NCI-H226 (cell line): ENCODE data around the gene ATG7.
"Not testable (repeated sequence)": the region's sequence is repeated elsewhere in the genome, so short reads cannot be mapped to it uniquely, and the experiment has no call there.

Experiments
- DNase-seq: peaks from one replicate; pipeline ENCODE4 v3.0.0-alpha.2; 2015

ATG7 gene

DNA sequence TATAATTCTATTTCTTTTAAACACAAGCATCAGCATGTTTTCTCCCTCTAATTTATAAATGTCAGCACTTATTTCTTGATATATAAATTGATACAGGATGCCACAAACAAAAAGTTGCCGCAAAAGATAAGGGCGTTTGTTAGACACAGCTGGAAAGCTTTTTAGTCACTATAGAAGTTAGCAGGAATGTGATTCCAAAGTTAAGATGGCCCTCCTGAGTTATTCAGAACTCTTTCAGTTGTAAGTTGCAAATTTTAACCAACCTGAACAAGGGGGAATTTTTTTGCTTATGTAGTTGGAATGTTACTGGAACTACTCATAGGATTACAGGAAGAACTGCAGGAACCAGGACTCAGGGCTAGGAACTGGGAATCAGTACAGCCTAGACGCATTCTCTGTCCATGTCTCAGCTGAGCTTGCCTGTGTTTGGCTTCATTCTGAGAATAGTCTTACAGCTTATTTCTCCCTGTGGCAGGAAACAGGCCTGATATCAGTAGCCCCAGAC, 205.3 kb downstream of the ATG7 start:
- peak; percentile 92 for DNase-seq

DNA sequence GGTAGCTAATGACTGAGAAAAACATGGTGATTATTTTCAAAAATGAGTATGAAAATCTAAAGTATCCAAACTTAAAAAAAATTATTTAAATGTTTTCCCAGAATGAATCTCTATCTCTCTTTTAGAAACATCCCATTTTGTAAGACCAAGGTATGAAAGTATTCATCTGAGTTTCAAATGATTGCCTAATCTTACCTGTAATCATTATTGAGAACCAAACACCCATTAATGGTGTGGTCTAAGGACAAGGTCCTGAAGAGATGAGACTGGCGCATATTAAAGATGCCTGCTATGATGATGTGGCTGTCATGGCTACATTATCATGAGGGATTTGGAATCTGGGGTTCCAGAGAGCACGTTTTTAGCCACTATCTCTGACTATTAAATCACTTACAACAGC, 206.0 kb downstream of the ATG7 start:
- DNase-seq: no peak

DNA sequence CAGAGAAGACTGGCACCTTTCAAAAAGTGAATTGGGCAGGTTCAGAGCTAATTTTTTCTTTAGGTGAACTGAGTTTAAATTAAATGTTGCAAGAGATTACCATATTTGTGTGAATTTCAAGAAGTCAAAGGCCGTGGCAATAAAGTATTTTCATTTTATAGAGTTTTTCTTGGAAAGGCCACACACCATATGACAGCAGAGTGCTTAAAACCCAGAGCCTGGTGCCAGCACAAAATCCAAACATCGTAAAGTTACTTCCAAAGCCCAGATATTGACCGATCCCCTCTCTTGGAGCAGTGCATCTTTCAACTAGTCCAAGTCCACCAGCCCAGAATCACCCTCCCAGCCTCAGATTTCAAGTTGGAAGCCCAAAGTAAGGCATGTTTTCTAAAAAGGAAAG, 207.0 kb downstream of the ATG7 start:
- DNase-seq: no peak

- DNase-seq: no peak
Measured at GRCh38 chr3:11480663-11481298, 208.6 kb downstream of the ATG7 start.

GRCh38 chr3:11481556-11481955, 209.4 kb downstream of the ATG7 start:
- no peak for DNase-seq

- DNase-seq: no peak
Measured at GRCh38 chr3:11482021-11482420, 209.8 kb downstream of the ATG7 start.

DNA sequence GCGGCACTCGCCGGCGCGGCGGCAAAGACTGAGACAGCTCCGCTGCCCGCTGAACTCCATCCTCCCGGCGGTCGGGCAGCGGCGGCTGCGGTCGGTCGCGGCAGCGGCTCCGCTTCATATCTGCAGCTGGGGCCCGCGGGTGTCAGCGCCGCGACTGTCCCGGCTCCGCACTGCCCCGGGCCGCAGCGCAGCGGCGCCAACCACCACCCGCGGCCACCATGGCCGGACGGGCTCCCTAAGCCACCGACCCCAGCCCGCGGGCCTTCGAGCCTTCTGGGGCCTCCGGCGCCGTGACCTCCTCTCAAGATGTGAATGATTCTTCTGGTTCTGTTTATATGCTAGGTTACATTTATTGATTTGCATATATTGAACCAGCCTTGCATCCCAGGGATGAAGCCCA, 216.2 kb downstream of the ATG7 start:
- DNase-seq: not testable (repeated sequence)

- DNase-seq: no peak
Measured at GRCh38 chr3:11494131-11494916, 222.1 kb downstream of the ATG7 start.

DNA sequence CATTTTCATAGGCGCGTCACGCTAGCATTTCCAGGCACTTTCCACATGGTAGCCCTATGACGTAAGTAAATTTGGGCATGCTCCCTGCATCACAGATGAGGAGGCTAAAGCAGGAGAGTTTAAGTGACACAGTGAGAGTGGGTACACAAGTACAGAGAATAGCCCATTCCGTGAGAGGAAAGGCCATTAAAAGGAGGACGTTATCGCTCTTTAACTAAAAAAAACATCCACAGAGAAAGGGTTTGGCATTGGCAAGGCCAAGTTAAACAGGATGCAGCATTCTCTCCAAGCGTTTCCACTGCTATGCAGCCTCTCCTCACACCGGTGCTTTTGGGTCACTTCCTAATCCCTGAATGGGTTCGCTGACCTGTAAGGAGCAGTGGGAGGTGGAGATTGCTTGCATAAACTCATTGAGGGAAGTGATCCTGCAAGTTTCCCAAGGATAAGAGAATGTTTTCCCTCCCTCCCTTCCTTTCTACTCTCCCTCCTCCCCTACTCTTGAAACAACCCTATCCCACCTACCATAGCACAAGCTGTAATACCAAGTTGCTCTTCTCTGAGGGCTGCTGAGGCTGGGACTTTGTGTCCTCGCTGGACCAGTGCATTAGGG, 223.9 kb downstream of the ATG7 start:
- DNase-seq: peak; percentile 30

GRCh38 chr3:11498177-11498576, 226.0 kb downstream of the ATG7 start:
- no peak for DNase-seq

- DNase-seq: peak; percentile 68
Measured at GRCh38 chr3:11498646-11499045, 226.4 kb downstream of the ATG7 start.

DNA sequence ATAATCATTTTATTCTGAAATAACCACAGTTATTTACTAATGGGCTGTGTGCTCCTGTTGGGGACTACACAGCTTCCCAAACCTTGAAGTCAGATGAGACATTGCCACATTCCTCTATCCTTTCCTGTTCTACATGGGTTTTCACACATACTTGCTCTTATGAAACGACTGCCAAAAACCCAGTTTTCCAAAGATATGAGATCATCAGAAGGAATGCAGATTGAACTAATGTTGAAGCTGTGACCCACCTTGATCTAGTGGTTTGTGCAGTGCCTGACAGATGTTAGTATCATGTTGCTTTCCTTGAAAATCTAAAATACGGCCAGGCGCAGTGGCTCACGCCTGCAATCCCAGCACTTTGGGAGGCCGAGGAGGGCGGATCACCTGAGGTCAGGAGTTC, 226.9 kb downstream of the ATG7 start:
- DNase-seq: peak; percentile 97

DNA sequence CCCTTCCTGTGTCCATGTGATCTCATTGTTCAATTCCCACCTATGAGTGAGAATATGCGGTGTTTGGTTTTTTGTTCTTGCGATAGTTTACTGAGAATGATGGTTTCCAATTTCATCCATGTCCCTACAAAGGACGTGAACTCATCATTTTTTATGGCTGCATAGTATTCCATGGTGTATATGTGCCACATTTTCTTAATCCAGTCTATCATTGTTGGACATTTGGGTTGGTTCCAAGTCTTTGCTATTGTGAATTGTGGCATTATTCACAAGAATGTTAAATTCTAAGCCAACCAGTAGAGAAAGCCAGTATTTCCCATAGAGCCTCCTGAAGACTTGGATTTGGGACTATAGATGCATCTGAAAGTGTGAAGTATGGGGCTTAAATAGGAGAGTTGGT, 230.2 kb downstream of the ATG7 start:
- not testable (repeated sequence) for DNase-seq

DNA sequence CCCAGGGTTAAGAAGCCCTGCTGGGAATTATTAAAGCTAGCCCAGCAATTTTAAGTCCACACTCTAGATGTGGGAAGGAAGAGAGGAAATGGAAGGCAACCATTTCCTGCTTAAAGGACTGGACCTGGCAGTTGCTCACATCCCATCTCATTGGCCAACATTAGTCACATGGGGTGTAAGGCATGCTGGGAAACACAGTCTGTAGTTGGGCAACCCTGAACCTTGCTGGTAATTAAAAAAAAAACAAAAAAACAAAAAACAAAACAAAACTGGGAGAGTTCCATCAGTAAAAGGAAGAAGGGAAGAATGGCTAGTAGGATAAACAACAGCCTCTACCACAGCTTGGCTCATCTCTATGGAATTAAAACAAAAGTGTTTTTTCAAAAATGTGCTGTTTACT, 235.5 kb downstream of the ATG7 start:
- DNase-seq: no peak

DNA sequence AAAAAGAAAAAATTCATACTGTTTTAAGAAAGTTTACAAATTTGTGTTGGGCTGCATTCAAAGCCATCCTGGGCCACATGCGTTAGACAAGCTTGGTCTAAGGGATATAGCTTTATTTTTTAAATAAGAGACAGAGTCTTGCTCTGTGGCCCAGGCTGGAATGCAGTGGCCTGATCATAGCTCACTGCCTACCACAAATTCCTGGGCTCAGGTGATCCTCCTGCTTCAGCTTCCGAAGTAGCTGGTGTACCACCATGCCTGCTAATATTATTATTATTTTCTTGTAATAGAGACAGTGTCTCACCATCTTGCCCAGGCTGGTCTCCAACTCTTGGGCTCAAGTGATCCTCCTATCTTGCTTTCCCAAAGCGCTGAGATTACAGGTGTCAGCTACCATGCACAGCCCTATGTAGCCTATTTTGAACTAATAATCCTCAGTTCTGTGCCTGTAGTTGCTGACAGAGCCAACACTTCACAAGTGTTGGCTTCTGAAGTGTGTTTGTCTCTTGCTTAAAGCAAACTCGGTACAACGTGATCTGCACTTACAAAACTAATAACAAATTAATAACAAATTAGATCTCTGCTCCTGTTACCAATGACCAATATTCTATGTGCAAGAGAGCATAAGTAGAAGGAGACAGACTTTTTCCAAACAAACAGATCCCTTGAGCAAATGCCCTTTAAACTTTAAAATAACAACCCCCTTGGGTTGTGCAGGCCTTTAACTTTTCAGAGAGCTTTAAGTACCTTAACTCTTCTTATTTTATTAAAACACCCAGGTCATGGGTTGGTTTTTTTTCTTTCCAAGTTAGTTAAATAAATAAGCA, 236.4 kb downstream of the ATG7 start:
- no peak for DNase-seq

DNA sequence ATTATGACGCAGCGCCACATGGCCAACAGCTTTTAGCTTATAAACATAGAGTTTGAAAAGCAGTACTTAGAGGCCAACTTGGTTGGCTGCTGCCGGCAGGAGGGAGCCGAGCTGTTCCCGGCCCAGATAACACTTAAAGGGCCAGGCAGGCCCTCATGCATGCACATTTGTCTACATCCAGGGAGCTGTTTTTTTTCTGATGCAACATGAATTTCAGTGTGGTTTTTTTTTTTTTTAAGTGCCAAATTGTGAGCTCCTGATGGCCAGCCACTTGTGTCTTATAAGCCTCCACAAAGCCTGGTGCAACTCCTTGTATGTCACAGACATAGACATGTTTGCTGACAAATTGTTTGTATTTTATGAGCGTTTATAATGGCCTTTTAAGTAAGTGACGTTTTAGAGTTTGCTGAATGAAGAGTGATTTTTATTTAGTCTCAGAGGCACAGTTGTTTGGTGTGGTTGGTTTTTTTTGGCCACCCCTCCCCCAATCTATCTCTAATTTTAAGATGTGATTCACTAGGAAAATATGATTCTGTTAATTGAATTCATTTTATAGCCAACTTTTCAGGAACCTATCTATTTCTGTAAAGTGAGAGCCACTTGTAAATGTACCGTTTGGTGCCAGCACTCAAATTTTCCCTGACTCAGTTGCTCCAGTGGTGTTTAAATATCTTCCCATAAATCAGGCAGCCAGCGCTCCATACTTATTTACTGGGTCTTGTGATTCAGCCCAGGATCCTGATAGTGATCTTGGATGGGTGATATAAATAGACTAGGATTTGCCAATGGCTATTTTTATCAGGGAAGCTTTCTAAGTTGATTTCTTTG, 237.2 kb downstream of the ATG7 start:
- peak; percentile 60 for DNase-seq

DNA sequence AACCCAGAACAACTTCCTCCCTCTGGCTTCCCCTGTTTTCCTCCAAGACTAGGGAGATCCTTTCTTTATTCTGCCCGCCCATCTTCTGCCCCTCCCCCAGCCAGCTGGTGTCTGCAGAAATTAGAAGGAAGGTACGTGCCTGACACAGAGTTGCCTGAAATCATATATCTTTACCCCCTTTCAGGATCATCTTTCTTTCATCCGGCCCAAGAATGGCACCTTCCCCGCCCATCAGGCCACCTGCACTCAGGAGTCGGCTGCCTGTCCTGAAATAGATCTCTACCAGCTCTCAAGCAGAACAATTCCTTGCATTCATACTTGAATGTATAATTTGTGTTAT, 237.8 kb downstream of the ATG7 start:
- no peak for DNase-seq

- DNase-seq: no peak
Measured at GRCh38 chr3:11510356-11510755, 238.2 kb downstream of the ATG7 start.

GRCh38 chr3:11511606-11512005, 239.4 kb downstream of the ATG7 start:
- DNase-seq: not testable (repeated sequence)

DNA sequence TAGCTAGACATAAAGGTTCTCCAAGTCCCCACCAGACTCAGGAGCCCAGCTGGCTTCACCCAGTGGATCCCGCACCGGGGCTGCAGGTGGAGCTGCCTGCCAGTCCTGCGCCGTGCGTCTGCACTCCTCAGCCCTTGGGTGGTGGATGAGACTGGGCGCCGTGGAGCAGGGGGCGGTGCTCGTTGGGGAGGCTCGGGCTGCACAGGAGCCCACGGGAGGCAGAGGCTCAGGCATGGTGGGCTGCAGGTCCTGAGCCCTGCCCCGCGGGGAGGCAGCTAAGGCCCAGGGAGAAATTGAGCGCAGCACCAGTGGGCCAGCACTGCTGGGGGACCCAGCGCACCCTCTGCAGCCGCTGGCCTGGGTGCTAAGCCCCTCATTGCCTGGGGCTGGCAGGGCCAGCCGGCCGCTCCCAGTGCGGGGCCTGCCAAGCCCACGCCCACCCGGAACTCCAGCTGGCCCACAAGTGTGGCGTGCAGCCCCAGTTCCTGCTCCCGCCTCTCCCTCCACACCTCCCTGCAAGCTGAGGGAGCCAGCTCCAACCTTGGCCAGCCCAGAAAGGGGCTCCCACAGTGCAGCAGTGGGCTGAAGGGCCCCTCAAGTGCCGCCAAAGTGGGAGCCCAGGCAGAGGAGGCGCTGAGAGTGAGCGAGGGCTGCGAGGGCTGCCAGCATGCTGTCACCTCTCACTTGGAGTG, 241.1 kb downstream of the ATG7 start:
- not testable (repeated sequence) for DNase-seq

- no peak for DNase-seq
Measured at GRCh38 chr3:11513817-11514135, 241.6 kb downstream of the ATG7 start.
